Measurements from ENCODE around the gene CSHL1.
"Not testable (repeated sequence)": the region's sequence is repeated elsewhere in the genome, so short reads cannot be mapped to it uniquely, and the experiment has no call there.

Gene CSHL1

GRCh38 chr17:63928172-63928666 is 17.2 kb upstream of the CSHL1 start:
- TF ChIP-seq, protein P1, sequence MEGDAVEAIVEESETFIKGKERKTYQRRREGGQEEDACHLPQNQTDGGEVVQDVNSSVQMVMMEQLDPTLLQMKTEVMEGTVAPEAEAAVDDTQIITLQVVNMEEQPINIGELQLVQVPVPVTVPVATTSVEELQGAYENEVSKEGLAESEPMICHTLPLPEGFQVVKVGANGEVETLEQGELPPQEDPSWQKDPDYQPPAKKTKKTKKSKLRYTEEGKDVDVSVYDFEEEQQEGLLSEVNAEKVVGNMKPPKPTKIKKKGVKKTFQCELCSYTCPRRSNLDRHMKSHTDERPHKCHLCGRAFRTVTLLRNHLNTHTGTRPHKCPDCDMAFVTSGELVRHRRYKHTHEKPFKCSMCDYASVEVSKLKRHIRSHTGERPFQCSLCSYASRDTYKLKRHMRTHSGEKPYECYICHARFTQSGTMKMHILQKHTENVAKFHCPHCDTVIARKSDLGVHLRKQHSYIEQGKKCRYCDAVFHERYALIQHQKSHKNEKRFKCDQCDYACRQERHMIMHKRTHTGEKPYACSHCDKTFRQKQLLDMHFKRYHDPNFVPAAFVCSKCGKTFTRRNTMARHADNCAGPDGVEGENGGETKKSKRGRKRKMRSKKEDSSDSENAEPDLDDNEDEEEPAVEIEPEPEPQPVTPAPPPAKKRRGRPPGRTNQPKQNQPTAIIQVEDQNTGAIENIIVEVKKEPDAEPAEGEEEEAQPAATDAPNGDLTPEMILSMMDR (IDR thresholded peaks at IDR 0.05) = no peak
- no peak overlapping the region for H3K27ac ChIP-seq

DNA sequence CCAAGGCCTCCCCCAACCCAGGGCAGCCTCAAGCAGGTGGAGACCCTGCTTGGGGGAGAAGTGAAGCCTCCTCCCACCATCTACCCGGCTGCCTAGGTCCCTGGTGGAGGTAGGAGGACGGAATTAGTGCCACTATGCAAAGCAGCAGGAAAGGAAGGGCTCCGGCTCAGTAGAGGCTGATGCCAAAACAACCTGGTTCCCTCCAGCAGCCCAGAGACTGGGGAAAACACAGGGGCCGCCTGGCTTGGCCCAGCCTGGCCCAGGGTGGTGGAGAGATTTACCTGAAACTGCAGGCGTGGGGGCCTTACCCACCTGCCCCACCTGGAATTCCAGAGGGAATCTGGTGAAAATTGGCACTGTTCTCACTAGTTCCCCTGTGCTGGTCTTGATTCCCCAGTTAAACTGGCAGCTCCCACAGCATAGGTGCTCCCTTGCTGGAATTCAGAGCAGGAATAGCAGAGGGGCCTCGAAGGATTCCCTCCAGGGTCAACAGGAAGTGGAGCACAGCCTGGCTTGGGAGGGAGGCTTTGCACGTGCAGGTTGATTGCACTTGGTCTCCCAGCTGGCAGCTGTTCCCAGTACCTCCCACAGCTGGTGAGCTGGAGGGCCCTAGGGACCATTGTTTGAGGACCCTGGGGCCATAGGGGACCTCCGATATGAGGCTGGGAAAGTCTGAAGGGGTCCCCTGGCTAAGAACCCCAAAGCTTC is 16.6 kb upstream of the CSHL1 start:
- H3K27ac ChIP-seq = no peak overlapping the region
- no peaks in the 10 kb centered on the region for H3K79me2 ChIP-seq
- H2AFZ ChIP-seq = no peak overlapping the region
- no peaks in the 10 kb centered on the region for H3K27me3 ChIP-seq (ENCODE audit: control insufficient read depth, insufficient read depth, low read length)
- TF ChIP-seq, protein P1 (IDR thresholded peaks at IDR 0.05) = no peak
- H3K4me3 ChIP-seq (ENCODE audit: low read depth, low read length) = no peak overlapping the region
- no peak overlapping the region for H3K9ac ChIP-seq
- no peaks in the 10 kb centered on the region for H3K9me3 ChIP-seq (ENCODE audit: control insufficient read depth, low read length)
- H3K4me1 ChIP-seq = no peaks in the 10 kb centered on the region
- no peaks in the 10 kb centered on the region for H3K36me3 ChIP-seq (ENCODE audit: control insufficient read depth, insufficient read depth, low read length)
- H3K4me2 ChIP-seq (ENCODE audit: low read length) = no peak overlapping the region

More at GRCh38 chr17:63928172-63928666, 17.2 kb upstream of the CSHL1 start:
- Histone ChIP-seq H3K9ac (no peak overlapping the region), H3K9me3 (ENCODE audit: control insufficient read depth, low read length) (no peaks in the 10 kb centered on the region), H3K79me2 (no peaks in the 10 kb centered on the region), H3K4me3 (ENCODE audit: low read depth, low read length) (no peak overlapping the region), H3K36me3 (ENCODE audit: control insufficient read depth, insufficient read depth, low read length) (no peaks in the 10 kb centered on the region), H3K27me3 (ENCODE audit: control insufficient read depth, insufficient read depth, low read length) (no peaks in the 10 kb centered on the region), H3K4me2 (ENCODE audit: low read length) (no peak overlapping the region), H3K4me1 (no peaks in the 10 kb centered on the region), H2AFZ (no peak overlapping the region)

DNA sequence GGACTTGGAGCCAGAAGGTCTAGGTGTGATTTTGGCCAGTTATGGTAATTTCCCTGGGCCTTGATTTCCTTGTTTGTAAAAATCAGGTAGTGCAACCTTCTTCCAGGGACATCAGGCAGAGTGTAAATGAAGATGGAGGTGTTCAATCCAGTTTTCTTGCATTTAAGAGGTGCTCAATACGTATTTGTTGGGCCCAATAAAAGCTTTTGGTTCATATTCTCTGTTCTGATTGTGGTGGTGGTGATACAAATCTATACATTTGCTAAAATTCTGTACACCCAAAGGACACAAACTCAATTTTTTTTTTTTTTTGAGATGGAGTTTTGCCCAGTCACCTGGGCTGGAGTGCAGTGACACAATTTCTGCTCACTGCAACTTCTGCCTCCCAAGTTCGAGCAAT is 15.1 kb upstream of the CSHL1 start:
- Histone ChIP-seq H3K4me2 (ENCODE audit: low read length) (no peak overlapping the region), H3K27ac (no peak overlapping the region)
- TF ChIP-seq, protein P1 (IDR thresholded peaks at IDR 0.05) = no peak

GRCh38 chr17:63925615-63926014 is 14.6 kb upstream of the CSHL1 start:
- Histone ChIP-seq H3K79me2 (no peaks in the 10 kb centered on the region), H3K9ac (no peak overlapping the region), H3K4me1 (no peaks in the 10 kb centered on the region), H3K4me3 (ENCODE audit: low read depth, low read length) (no peak overlapping the region), H3K27me3 (ENCODE audit: control insufficient read depth, insufficient read depth, low read length) (no peaks in the 10 kb centered on the region), H3K9me3 (ENCODE audit: control insufficient read depth, low read length) (no peaks in the 10 kb centered on the region), H2AFZ (no peak overlapping the region), H3K36me3 (ENCODE audit: control insufficient read depth, insufficient read depth, low read length) (no peaks in the 10 kb centered on the region), H3K4me2 (ENCODE audit: low read length) (no peak overlapping the region), H3K27ac (no peak overlapping the region)
- TF ChIP-seq, protein P1 (IDR thresholded peaks at IDR 0.05) = no peak

More for the DNA sequence above, 15.1 kb upstream of the CSHL1 start:
- no peak overlapping the region for H3K9ac ChIP-seq
- no peaks in the 10 kb centered on the region for H3K36me3 ChIP-seq (ENCODE audit: control insufficient read depth, insufficient read depth, low read length)
- no peaks in the 10 kb centered on the region for H3K79me2 ChIP-seq
- no peaks in the 10 kb centered on the region for H3K4me1 ChIP-seq
- no peak overlapping the region for H3K4me3 ChIP-seq (ENCODE audit: low read depth, low read length)
- no peaks in the 10 kb centered on the region for H3K27me3 ChIP-seq (ENCODE audit: control insufficient read depth, insufficient read depth, low read length)
- H3K9me3 ChIP-seq (ENCODE audit: control insufficient read depth, low read length) = no peaks in the 10 kb centered on the region
- H2AFZ ChIP-seq = no peak overlapping the region

GRCh38 chr17:63922402-63922801 is 11.3 kb upstream of the CSHL1 start:
- H3K27ac ChIP-seq; H3K4me1 ChIP-seq; H3K27me3 ChIP-seq (ENCODE audit: control insufficient read depth, insufficient read depth, low read length); H3K9me3 ChIP-seq (ENCODE audit: control insufficient read depth, low read length); H3K4me2 ChIP-seq (ENCODE audit: low read length); H3K79me2 ChIP-seq; H3K36me3 ChIP-seq (ENCODE audit: control insufficient read depth, insufficient read depth, low read length); H2AFZ ChIP-seq; H3K4me3 ChIP-seq (ENCODE audit: low read depth, low read length); H3K9ac ChIP-seq: not testable (repeated sequence)

GRCh38 chr17:63920779-63921178 is 9.7 kb upstream of the CSHL1 start:
- not testable (repeated sequence) for H2AFZ ChIP-seq; H3K4me1 ChIP-seq; H3K9ac ChIP-seq; H3K4me2 ChIP-seq (ENCODE audit: low read length); H3K79me2 ChIP-seq; H3K9me3 ChIP-seq (ENCODE audit: control insufficient read depth, low read length); H3K27ac ChIP-seq; H3K27me3 ChIP-seq (ENCODE audit: control insufficient read depth, insufficient read depth, low read length); H3K4me3 ChIP-seq (ENCODE audit: low read depth, low read length); H3K36me3 ChIP-seq (ENCODE audit: control insufficient read depth, insufficient read depth, low read length)

GRCh38 chr17:63920050-63920449 is 9.0 kb upstream of the CSHL1 start:
- not testable (repeated sequence) for H3K9me3 ChIP-seq (ENCODE audit: control insufficient read depth, low read length); H3K36me3 ChIP-seq (ENCODE audit: control insufficient read depth, insufficient read depth, low read length); H3K9ac ChIP-seq; H3K4me1 ChIP-seq; H3K27me3 ChIP-seq (ENCODE audit: control insufficient read depth, insufficient read depth, low read length); H3K27ac ChIP-seq; H3K4me2 ChIP-seq (ENCODE audit: low read length); H2AFZ ChIP-seq; H3K4me3 ChIP-seq (ENCODE audit: low read depth, low read length); H3K79me2 ChIP-seq
